ENCODE results near the gene EML1. TPM values are rescaled to one million over a fixed set of nuclear protein-coding genes. Genes with fewer than 3 reads are reported as not detected.

Gene EML1
- total RNA-seq, 1 donor from 2014 or later, result 28.3 TPM

GRCh38 chr14:99982537-99983250, 189.5 kb downstream of the EML1 start:
- Histone ChIP-seq H3K36me3 (no peaks in the 10 kb centered on the region), H3K9me3 (no peaks in the 10 kb centered on the region), H3K27me3 (no peaks in the 10 kb centered on the region), H3K27ac (no peak overlapping the region), H3K4me1 (no peaks in the 10 kb centered on the region), H3K4me3 (no peak overlapping the region)
- TF ChIP-seq, protein P1, sequence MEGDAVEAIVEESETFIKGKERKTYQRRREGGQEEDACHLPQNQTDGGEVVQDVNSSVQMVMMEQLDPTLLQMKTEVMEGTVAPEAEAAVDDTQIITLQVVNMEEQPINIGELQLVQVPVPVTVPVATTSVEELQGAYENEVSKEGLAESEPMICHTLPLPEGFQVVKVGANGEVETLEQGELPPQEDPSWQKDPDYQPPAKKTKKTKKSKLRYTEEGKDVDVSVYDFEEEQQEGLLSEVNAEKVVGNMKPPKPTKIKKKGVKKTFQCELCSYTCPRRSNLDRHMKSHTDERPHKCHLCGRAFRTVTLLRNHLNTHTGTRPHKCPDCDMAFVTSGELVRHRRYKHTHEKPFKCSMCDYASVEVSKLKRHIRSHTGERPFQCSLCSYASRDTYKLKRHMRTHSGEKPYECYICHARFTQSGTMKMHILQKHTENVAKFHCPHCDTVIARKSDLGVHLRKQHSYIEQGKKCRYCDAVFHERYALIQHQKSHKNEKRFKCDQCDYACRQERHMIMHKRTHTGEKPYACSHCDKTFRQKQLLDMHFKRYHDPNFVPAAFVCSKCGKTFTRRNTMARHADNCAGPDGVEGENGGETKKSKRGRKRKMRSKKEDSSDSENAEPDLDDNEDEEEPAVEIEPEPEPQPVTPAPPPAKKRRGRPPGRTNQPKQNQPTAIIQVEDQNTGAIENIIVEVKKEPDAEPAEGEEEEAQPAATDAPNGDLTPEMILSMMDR (IDR thresholded peaks at IDR 0.05), result peak; percentile 71 to 86 (median 85)
- peak in 1 of 2 donors; percentile 69 for DNase-seq (ENCODE audit: low spot score in 2 of 2)
- intact Hi-C loops (cut with DNase I), result loop anchor here (1.0 to 5.0 kb wide), 4 partner anchors 50 to 395 kb away; partner anchors contain the start of gene WDR25

GRCh38 chr14:99983251-99984015, 190.2 kb downstream of the EML1 start:
- intact Hi-C loops (cut with DNase I), result loop anchor here (5.0 kb wide), 2 partner anchors 49 to 394 kb away; partner anchors contain the start of gene WDR25
- no peak for DNase-seq (ENCODE audit: low spot score in 2 of 2)
- H3K36me3 ChIP-seq, result no peaks in the 10 kb centered on the region
- H3K4me1 ChIP-seq, result no peaks in the 10 kb centered on the region
- TF ChIP-seq, protein P1 (IDR thresholded peaks at IDR 0.05), result no peak
- H3K4me3 ChIP-seq, result no peak overlapping the region
- no peaks in the 10 kb centered on the region for H3K9me3 ChIP-seq
- H3K27ac ChIP-seq, result no peak overlapping the region
- H3K27me3 ChIP-seq, result no peaks in the 10 kb centered on the region

- no peaks in the 10 kb centered on the region for H3K4me1 ChIP-seq
- no peak for DNase-seq (ENCODE audit: low spot score in 2 of 2)
- intact Hi-C loops (cut with DNase I), result loop anchor here (5.0 kb wide), 2 partner anchors 48 to 393 kb away; partner anchors contain the start of gene WDR25
Measured at GRCh38 chr14:99984036-99984435, 190.8 kb downstream of the EML1 start.

DNA sequence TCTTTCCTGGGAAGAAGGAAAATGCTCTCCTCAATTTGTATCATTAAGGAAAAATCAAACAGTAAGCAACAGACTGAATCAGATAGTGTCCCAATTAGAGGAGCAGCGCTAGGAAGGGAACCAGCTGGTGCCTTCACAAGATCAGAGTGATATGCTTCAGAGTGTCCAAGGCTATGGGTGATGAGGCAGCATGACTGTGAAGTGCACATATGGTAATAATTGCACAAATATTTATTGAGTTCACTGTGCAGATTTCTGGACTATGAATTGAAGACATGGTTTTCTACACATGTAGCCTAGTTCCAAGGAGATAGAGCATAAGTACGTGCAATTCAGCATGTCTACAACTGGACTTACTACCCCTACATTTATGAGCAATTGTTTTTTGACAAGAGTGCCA, 193.2 kb downstream of the EML1 start:
- Histone ChIP-seq H3K36me3 (no peaks in the 10 kb centered on the region), H3K27me3 (no peaks in the 10 kb centered on the region), H3K4me3 (no peak overlapping the region), H3K4me1 (no peaks in the 10 kb centered on the region), H3K9me3 (no peaks in the 10 kb centered on the region), H3K27ac (no peak overlapping the region)
- no peak for DNase-seq (ENCODE audit: low spot score in 2 of 2)
- intact Hi-C loops (cut with DNase I), result no loop called here
- TF ChIP-seq, protein P1 (IDR thresholded peaks at IDR 0.05), result no peak

More at GRCh38 chr14:99984036-99984435, 190.8 kb downstream of the EML1 start:
- Histone ChIP-seq H3K9me3 (no peaks in the 10 kb centered on the region), H3K27me3 (no peaks in the 10 kb centered on the region), H3K36me3 (no peaks in the 10 kb centered on the region), H3K27ac (no peak overlapping the region), H3K4me3 (no peak overlapping the region)
- TF ChIP-seq, protein P1 (IDR thresholded peaks at IDR 0.05), result no peak

- TF ChIP-seq, protein P1 (IDR thresholded peaks at IDR 0.05), result no peak
- intact Hi-C loops (cut with DNase I), result no loop called here
Measured at GRCh38 chr14:99989032-99989431, 195.8 kb downstream of the EML1 start.

More at GRCh38 chr14:99989032-99989431, 195.8 kb downstream of the EML1 start:
- Histone ChIP-seq H3K4me1 (no peaks in the 10 kb centered on the region), H3K9me3 (no peaks in the 10 kb centered on the region), H3K27me3 (no peaks in the 10 kb centered on the region), H3K36me3 (no peaks in the 10 kb centered on the region), H3K4me3 (no peak overlapping the region), H3K27ac (no peak overlapping the region)
- DNase-seq (ENCODE audit: low spot score in 2 of 2), result no peak

Data from ascending aorta (tissue), 2 donors.